Measurements from ENCODE around the gene UNC13B.

DNA sequence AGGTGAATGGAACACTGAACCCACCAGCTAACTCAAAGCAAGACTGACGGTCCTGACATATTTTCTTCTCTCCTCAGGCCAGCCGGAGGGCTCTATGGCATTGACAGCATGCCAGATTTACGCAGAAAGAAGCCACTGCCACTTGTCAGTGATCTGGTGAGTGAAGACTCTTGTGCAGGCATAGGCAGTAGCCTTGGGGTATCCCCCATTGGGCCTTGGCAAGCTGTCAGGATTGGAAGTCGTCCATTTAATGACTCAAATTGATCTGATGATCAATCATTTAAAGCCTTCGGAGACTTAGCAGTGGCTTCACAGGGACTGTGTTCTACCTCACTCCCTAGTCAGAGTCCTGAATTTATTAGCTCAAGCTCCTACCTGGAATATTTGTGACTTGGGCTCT is 208.4 kb downstream of the UNC13B start:
- TF ChIP-seq, protein P1, sequence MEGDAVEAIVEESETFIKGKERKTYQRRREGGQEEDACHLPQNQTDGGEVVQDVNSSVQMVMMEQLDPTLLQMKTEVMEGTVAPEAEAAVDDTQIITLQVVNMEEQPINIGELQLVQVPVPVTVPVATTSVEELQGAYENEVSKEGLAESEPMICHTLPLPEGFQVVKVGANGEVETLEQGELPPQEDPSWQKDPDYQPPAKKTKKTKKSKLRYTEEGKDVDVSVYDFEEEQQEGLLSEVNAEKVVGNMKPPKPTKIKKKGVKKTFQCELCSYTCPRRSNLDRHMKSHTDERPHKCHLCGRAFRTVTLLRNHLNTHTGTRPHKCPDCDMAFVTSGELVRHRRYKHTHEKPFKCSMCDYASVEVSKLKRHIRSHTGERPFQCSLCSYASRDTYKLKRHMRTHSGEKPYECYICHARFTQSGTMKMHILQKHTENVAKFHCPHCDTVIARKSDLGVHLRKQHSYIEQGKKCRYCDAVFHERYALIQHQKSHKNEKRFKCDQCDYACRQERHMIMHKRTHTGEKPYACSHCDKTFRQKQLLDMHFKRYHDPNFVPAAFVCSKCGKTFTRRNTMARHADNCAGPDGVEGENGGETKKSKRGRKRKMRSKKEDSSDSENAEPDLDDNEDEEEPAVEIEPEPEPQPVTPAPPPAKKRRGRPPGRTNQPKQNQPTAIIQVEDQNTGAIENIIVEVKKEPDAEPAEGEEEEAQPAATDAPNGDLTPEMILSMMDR (IDR thresholded peaks at IDR 0.05) = no peak
- TF ChIP-seq FOXK1 (CRISPR knock-in tag; IDR thresholded peaks at IDR 0.05) = no peak
- TF ChIP-seq, protein P2, sequence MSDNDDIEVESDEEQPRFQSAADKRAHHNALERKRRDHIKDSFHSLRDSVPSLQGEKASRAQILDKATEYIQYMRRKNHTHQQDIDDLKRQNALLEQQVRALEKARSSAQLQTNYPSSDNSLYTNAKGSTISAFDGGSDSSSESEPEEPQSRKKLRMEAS (CRISPR knock-in tag; IDR thresholded peaks at IDR 0.05) = no peak
- TF ChIP-seq, protein P3, sequence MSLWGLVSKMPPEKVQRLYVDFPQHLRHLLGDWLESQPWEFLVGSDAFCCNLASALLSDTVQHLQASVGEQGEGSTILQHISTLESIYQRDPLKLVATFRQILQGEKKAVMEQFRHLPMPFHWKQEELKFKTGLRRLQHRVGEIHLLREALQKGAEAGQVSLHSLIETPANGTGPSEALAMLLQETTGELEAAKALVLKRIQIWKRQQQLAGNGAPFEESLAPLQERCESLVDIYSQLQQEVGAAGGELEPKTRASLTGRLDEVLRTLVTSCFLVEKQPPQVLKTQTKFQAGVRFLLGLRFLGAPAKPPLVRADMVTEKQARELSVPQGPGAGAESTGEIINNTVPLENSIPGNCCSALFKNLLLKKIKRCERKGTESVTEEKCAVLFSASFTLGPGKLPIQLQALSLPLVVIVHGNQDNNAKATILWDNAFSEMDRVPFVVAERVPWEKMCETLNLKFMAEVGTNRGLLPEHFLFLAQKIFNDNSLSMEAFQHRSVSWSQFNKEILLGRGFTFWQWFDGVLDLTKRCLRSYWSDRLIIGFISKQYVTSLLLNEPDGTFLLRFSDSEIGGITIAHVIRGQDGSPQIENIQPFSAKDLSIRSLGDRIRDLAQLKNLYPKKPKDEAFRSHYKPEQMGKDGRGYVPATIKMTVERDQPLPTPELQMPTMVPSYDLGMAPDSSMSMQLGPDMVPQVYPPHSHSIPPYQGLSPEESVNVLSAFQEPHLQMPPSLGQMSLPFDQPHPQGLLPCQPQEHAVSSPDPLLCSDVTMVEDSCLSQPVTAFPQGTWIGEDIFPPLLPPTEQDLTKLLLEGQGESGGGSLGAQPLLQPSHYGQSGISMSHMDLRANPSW (CRISPR knock-in tag; conservative IDR thresholded peaks at IDR 0.05; ENCODE audit: low read depth) = no peak
- no peak for TF ChIP-seq CREB1 (CRISPR knock-in tag; IDR thresholded peaks at IDR 0.05)
- no peak for TF ChIP-seq ZNF121 (CRISPR knock-in tag; IDR thresholded peaks at IDR 0.05)
- TF ChIP-seq, protein P4, sequence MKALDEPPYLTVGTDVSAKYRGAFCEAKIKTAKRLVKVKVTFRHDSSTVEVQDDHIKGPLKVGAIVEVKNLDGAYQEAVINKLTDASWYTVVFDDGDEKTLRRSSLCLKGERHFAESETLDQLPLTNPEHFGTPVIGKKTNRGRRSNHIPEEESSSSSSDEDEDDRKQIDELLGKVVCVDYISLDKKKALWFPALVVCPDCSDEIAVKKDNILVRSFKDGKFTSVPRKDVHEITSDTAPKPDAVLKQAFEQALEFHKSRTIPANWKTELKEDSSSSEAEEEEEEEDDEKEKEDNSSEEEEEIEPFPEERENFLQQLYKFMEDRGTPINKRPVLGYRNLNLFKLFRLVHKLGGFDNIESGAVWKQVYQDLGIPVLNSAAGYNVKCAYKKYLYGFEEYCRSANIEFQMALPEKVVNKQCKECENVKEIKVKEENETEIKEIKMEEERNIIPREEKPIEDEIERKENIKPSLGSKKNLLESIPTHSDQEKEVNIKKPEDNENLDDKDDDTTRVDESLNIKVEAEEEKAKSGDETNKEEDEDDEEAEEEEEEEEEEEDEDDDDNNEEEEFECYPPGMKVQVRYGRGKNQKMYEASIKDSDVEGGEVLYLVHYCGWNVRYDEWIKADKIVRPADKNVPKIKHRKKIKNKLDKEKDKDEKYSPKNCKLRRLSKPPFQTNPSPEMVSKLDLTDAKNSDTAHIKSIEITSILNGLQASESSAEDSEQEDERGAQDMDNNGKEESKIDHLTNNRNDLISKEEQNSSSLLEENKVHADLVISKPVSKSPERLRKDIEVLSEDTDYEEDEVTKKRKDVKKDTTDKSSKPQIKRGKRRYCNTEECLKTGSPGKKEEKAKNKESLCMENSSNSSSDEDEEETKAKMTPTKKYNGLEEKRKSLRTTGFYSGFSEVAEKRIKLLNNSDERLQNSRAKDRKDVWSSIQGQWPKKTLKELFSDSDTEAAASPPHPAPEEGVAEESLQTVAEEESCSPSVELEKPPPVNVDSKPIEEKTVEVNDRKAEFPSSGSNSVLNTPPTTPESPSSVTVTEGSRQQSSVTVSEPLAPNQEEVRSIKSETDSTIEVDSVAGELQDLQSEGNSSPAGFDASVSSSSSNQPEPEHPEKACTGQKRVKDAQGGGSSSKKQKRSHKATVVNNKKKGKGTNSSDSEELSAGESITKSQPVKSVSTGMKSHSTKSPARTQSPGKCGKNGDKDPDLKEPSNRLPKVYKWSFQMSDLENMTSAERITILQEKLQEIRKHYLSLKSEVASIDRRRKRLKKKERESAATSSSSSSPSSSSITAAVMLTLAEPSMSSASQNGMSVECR (CRISPR knock-in tag; IDR thresholded peaks at IDR 0.05; ENCODE audit: borderline replicate concordance) = no peak
- no peak for TF ChIP-seq NFE2L1 (CRISPR knock-in tag; IDR thresholded peaks at IDR 0.05)
- TF ChIP-seq MXD4 (CRISPR knock-in tag; IDR thresholded peaks at IDR 0.05; ENCODE audit: borderline replicate concordance) = no peak
- TF ChIP-seq, protein P5, sequence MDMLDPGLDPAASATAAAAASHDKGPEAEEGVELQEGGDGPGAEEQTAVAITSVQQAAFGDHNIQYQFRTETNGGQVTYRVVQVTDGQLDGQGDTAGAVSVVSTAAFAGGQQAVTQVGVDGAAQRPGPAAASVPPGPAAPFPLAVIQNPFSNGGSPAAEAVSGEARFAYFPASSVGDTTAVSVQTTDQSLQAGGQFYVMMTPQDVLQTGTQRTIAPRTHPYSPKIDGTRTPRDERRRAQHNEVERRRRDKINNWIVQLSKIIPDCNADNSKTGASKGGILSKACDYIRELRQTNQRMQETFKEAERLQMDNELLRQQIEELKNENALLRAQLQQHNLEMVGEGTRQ (CRISPR knock-in tag; IDR thresholded peaks at IDR 0.05) = no peak
- TF ChIP-seq ZNF138 (CRISPR knock-in tag; conservative IDR thresholded peaks at IDR 0.05) = no peak
